ENCODE data around the gene P2RY2.
A peak's percentile ranks its signal among the peaks of the same experiment; 100 is the strongest.

Gene P2RY2

GRCh38 chr11:73244589-73245240 lies 26.6 kb downstream of the P2RY2 start:
- no peak for TF ChIP-seq GATA2 (IDR thresholded peaks at IDR 0.05; ENCODE audit: low read depth, low read length)
- no peak for TF ChIP-seq GATA3 (IDR thresholded peaks at IDR 0.05; ENCODE audit: low read depth, low read length)

- TF ChIP-seq GATA3 (IDR thresholded peaks at IDR 0.05; ENCODE audit: low read depth, low read length), result no peak
- peak; percentile 37; the same call in 1 of the 2 replicates for TF ChIP-seq GATA2 (IDR thresholded peaks at IDR 0.05; ENCODE audit: low read depth, low read length)
These were observed 27.4 kb downstream of the P2RY2 start for GRCh38 chr11:73245461-73245860.

- TF ChIP-seq GATA2 (IDR thresholded peaks at IDR 0.05; ENCODE audit: low read depth, low read length), result no peak
- no peak for TF ChIP-seq GATA3 (IDR thresholded peaks at IDR 0.05; ENCODE audit: low read depth, low read length)
These were observed 28.2 kb downstream of the P2RY2 start for GRCh38 chr11:73246303-73246702.

- no peak for TF ChIP-seq GATA3 (IDR thresholded peaks at IDR 0.05; ENCODE audit: low read depth, low read length)
These were observed 30.6 kb downstream of the P2RY2 start for GRCh38 chr11:73248526-73249185.

GRCh38 chr11:73249304-73249703 lies 31.2 kb downstream of the P2RY2 start:
- no peak for TF ChIP-seq GATA3 (IDR thresholded peaks at IDR 0.05; ENCODE audit: low read depth, low read length)
- TF ChIP-seq GATA2 (IDR thresholded peaks at IDR 0.05; ENCODE audit: low read depth, low read length), result no peak

- no peak for TF ChIP-seq GATA2 (IDR thresholded peaks at IDR 0.05; ENCODE audit: low read depth, low read length)
These were observed 32.0 kb downstream of the P2RY2 start for GRCh38 chr11:73249853-73250783.

- TF ChIP-seq GATA2 (IDR thresholded peaks at IDR 0.05; ENCODE audit: low read depth, low read length) (no peak), GATA3 (IDR thresholded peaks at IDR 0.05; ENCODE audit: low read depth, low read length) (no peak)
These were observed 34.6 kb downstream of the P2RY2 start for GRCh38 chr11:73252577-73253191.

GRCh38 chr11:73257342-73258103 lies 39.4 kb downstream of the P2RY2 start:
- no peak for TF ChIP-seq GATA2 (IDR thresholded peaks at IDR 0.05; ENCODE audit: low read depth, low read length)
- TF ChIP-seq GATA3 (IDR thresholded peaks at IDR 0.05; ENCODE audit: low read depth, low read length), result no peak

GRCh38 chr11:73258104-73259035 lies 40.3 kb downstream of the P2RY2 start:
- no peak for TF ChIP-seq GATA2 (IDR thresholded peaks at IDR 0.05; ENCODE audit: low read depth, low read length)
- no peak for TF ChIP-seq GATA3 (IDR thresholded peaks at IDR 0.05; ENCODE audit: low read depth, low read length)

- no peak for TF ChIP-seq GATA2 (IDR thresholded peaks at IDR 0.05; ENCODE audit: low read depth, low read length)
- no peak for TF ChIP-seq GATA3 (IDR thresholded peaks at IDR 0.05; ENCODE audit: low read depth, low read length)
These were observed 41.5 kb downstream of the P2RY2 start for GRCh38 chr11:73259406-73260126.

GRCh38 chr11:73260127-73260457 lies 42.0 kb downstream of the P2RY2 start:
- TF ChIP-seq GATA3 (IDR thresholded peaks at IDR 0.05; ENCODE audit: low read depth, low read length), result no peak
- no peak for TF ChIP-seq GATA2 (IDR thresholded peaks at IDR 0.05; ENCODE audit: low read depth, low read length)
